ENCODE measurements around the gene KHK. TPM values are rescaled to one million over a fixed set of nuclear protein-coding genes. Genes with fewer than 3 reads are reported as not detected.
A peak's percentile ranks its signal among the peaks of the same experiment; 100 is the strongest.

Gene KHK
- total and polyA plus RNA-seq, 2 donors from 2014 or later, result 18.7 to 538 TPM

- no peaks in the 10 kb centered on the region for H3K27me3 ChIP-seq (ENCODE audit: control insufficient read depth, insufficient read depth, low read length)
- no peak overlapping the region for H3K4me3 ChIP-seq (ENCODE audit: low read length in 3 of 3)
- no peaks in the 10 kb centered on the region for H3K36me3 ChIP-seq (ENCODE audit: control insufficient read depth in 2 of 3, insufficient read depth in 3 of 3, low read length in 3 of 3)
- no peak for TF ChIP-seq CTCF (IDR thresholded peaks at IDR 0.05; ENCODE audit: borderline replicate concordance, extremely low read depth, insufficient read depth)
- intact Hi-C loops (cut with DNase I), result no loop called here
- no peaks in the 10 kb centered on the region for H3K9me3 ChIP-seq (ENCODE audit: control insufficient read depth in 2 of 3, insufficient read depth in 1 of 3, low read length in 3 of 3)
- FAIRE-seq (no peak), DNase-seq (peak in 1 of 5 donors; percentile 70)
- no peak overlapping the region for H3K9ac ChIP-seq (ENCODE audit: low read length in 3 of 3)
- H3K4me1 ChIP-seq (ENCODE audit: control insufficient read depth in 2 of 3, insufficient read depth in 2 of 3, low read depth in 1 of 3, low read length in 3 of 3), result peaks cover 0 to 19% (median 5%) of the 10 kb centered on the region in 3 donors
- no peak overlapping the region for H3K27ac ChIP-seq (ENCODE audit: low read depth in 2 of 2, low read length in 2 of 2)
These were observed 4.4 kb upstream of the KHK start for GRCh38 chr2:27081984-27082772.

- Histone ChIP-seq H3K4me3 (ENCODE audit: low read length in 3 of 3) (no peak overlapping the region), H3K9me3 (ENCODE audit: control insufficient read depth in 2 of 3, insufficient read depth in 1 of 3, low read length in 3 of 3) (no peaks in the 10 kb centered on the region), H3K4me1 (ENCODE audit: control insufficient read depth in 2 of 3, insufficient read depth in 2 of 3, low read depth in 1 of 3, low read length in 3 of 3) (peaks cover 0 to 19% (median 5%) of the 10 kb centered on the region in 3 donors), H3K27me3 (ENCODE audit: control insufficient read depth, insufficient read depth, low read length) (no peaks in the 10 kb centered on the region), H3K9ac (ENCODE audit: low read length in 3 of 3) (no peak overlapping the region), H3K27ac (ENCODE audit: low read depth in 2 of 2, low read length in 2 of 2) (no peak overlapping the region), H3K36me3 (ENCODE audit: control insufficient read depth in 2 of 3, insufficient read depth in 3 of 3, low read length in 3 of 3) (no peaks in the 10 kb centered on the region)
- FAIRE-seq (no peak), DNase-seq (peak in 1 of 5 donors; percentile 80)
- intact Hi-C loops (cut with DNase I), result no loop called here
- TF ChIP-seq CTCF (IDR thresholded peaks at IDR 0.05; ENCODE audit: borderline replicate concordance, extremely low read depth, insufficient read depth), result no peak
These were observed 3.7 kb upstream of the KHK start for GRCh38 chr2:27082773-27083409.

- no peak for TF ChIP-seq CTCF (IDR thresholded peaks at IDR 0.05; ENCODE audit: borderline replicate concordance, extremely low read depth, insufficient read depth)
- H3K9me3 ChIP-seq (ENCODE audit: control insufficient read depth in 2 of 3, insufficient read depth in 1 of 3, low read length in 3 of 3), result no peaks in the 10 kb centered on the region
- FAIRE-seq (no peak), DNase-seq (peak in 2 of 5 donors; percentile 33 to 79)
- intact Hi-C loops (cut with DNase I), result no loop called here
- peaks cover 0 to 19% (median 5%) of the 10 kb centered on the region in 3 donors for H3K4me1 ChIP-seq (ENCODE audit: control insufficient read depth in 2 of 3, insufficient read depth in 2 of 3, low read depth in 1 of 3, low read length in 3 of 3)
- H3K4me3 ChIP-seq (ENCODE audit: low read length in 3 of 3), result no peak overlapping the region
- H3K27ac ChIP-seq (ENCODE audit: low read depth in 2 of 2, low read length in 2 of 2), result no peak overlapping the region
- H3K9ac ChIP-seq (ENCODE audit: low read length in 3 of 3), result no peak overlapping the region
- no peaks in the 10 kb centered on the region for H3K27me3 ChIP-seq (ENCODE audit: control insufficient read depth, insufficient read depth, low read length)
- H3K36me3 ChIP-seq (ENCODE audit: control insufficient read depth in 2 of 3, insufficient read depth in 3 of 3, low read length in 3 of 3), result no peaks in the 10 kb centered on the region
These were observed 2.9 kb upstream of the KHK start for GRCh38 chr2:27083410-27084296.
